HEK293 (cell line): ENCODE results near the gene ATP2A2.
A peak's percentile ranks its signal among the peaks of the same experiment; 100 is the strongest.

Source experiments
- CTCF ChIP-seq: fragments of 450-650 bp; formaldehyde crosslinking; IDR thresholded peaks from 2 replicates; pipeline ENCODE4 v1.5.1; 2016; ENCODE audit warnings: missing biosample characterization, missing genetic modification characterization
- GLIS2 ChIP-seq: fragments of 450-650 bp; formaldehyde crosslinking; IDR thresholded peaks from 2 replicates; pipeline ENCODE4 v1.5.1; 2016; ENCODE audit warnings: missing biosample characterization, missing genetic modification characterization
- PBX3 ChIP-seq: sonication (generic); formaldehyde crosslinking; IDR thresholded peaks from 2 replicates; pipeline ENCODE4 v1.8.1; 2022; ENCODE audit warnings: mild to moderate bottlenecking, moderate library complexity, missing genetic modification reagents
- TCF7L2 ChIP-seq: IDR thresholded peaks from 2 replicates; pipeline ENCODE4 v1.6.1; 2011; ENCODE audit warnings: low read depth, mild to moderate bottlenecking, inconsistent platforms, low read length, moderate library complexity, borderline replicate concordance
- ZBTB26 ChIP-seq: fragments of 450-650 bp; formaldehyde crosslinking; optimal IDR thresholded peaks from 2 replicates; pipeline ENCODE3; 2016; ENCODE audit warnings: missing biosample characterization, mild to moderate bottlenecking, missing genetic modification characterization
- ZIC2 ChIP-seq: fragments of 450-650 bp; formaldehyde crosslinking; IDR thresholded peaks from 2 replicates; pipeline ENCODE4 v1.5.1; 2016; ENCODE audit warnings: missing biosample characterization, missing genetic modification characterization

GRCh38 chr12:110338754-110339153, 57.7 kb downstream of the ATP2A2 start:
- TF ChIP-seq GLIS2 (tag by site-specific recombination) (no peak), TCF7L2 (no peak), PBX3 (CRISPR knock-in tag) (no peak), CTCF (tag by site-specific recombination) (peak; percentile 52; the same call in 1 of the 2 replicates), ZBTB26 (tag by site-specific recombination) (no peak), ZIC2 (tag by site-specific recombination) (no peak)
